Transverse colon (tissue), 4 donors: ENCODE measurements around the gene DENND2A. TPM values are rescaled to one million over a fixed set of nuclear protein-coding genes. Genes with fewer than 3 reads are reported as not detected.
A peak's percentile ranks its signal among the peaks of the same experiment; 100 is the strongest.

Source experiments
- DNase-seq: peaks from one replicate; pipeline ENCODE4 v3.0.0-alpha.2; 2019
- H3K27ac ChIP-seq, 4 donors: fragments of 200-600 bp; sonication (generic); 2 replicates each; pipeline ENCODE4 v1.5.1; 2016 to 2018; ENCODE audit warnings: inconsistent platforms in 4 of 4
- H3K27me3 ChIP-seq: fragments of 200-600 bp; sonication (generic); 2 replicates; pipeline ENCODE4 v1.5.1; 2017; ENCODE audit warnings: inconsistent platforms
- H3K36me3 ChIP-seq, 4 donors: fragments of 200-600 bp; sonication (generic); 2 replicates each; pipeline ENCODE4 v1.5.1; 2017 to 2019; ENCODE audit warnings: inconsistent platforms in 4 of 4
- H3K4me1 ChIP-seq, 4 donors: fragments of 200-600 bp; sonication (generic); 2 replicates each; pipeline ENCODE4 v1.5.1; 2017 to 2020; ENCODE audit warnings: inconsistent platforms in 4 of 4
- H3K4me3 ChIP-seq, 4 donors: fragments of 200-600 bp; sonication (generic); 1 replicate in 1 of 4; 2 replicates in 3 of 4; pipeline versions ENCODE4 v1.5.1 to v1.6.1; 2017 to 2019; ENCODE audit warnings: inconsistent platforms in 4 of 4
- H3K9me3 ChIP-seq, 2 donors: fragments of 200-600 bp; sonication (generic); 2 replicates each; pipeline ENCODE4 v1.5.1; 2017 to 2019; ENCODE audit warnings: inconsistent platforms in 2 of 2
- CTCF ChIP-seq, 5 experiments: fragments of 200-600 bp in 3 of 5; fragments of 450-650 bp in 2 of 5; sonication (generic) in 3 of 5; IDR thresholded peaks; 1 replicate in 2 of 5; 2 replicates in 3 of 5; pipeline ENCODE4 v1.5.1; 2016 to 2017; ENCODE audit warnings: antibody characterized with exemption in 5 of 5, inconsistent platforms in 3 of 5, mild to moderate bottlenecking in 2 of 5, moderate library complexity in 1 of 5
- EP300 ChIP-seq: sonication (generic); formaldehyde crosslinking; IDR thresholded peaks from one replicate; pipeline ENCODE4 v1.6.1; 2017; ENCODE audit warnings: antibody characterized with exemption, low read depth
- POLR2A ChIP-seq: fragments of 450-650 bp; IDR thresholded peaks from one replicate; pipeline ENCODE4 v1.6.1; 2016; ENCODE audit warnings: antibody characterized with exemption, mild to moderate bottlenecking, moderate library complexity
- POLR2AphosphoS5 ChIP-seq, 3 donors: sonication (generic); formaldehyde crosslinking; IDR thresholded peaks; one replicate each; pipeline ENCODE4 v1.6.1; 2016; ENCODE audit warnings: antibody characterized with exemption in 3 of 3
- WGBS, 2 donors: methylation state at CpG; one replicate each; pipeline ENCODE4 v1.1.5; 2018; ENCODE audit warnings: low coverage in 1 of 2; 5-methylcytosine and 5-hydroxymethylcytosine counted together
- in situ Hi-C, 4 donors: fragments of 200-750 bp; cut with MboI; loops; one replicate each; pipeline versions ENCODE4 v1.15.0 to v1.15.1; 2017; ENCODE audit warnings: low sequenced_read_pairs in 3 of 4, low pct_ligation_motif_present in 1 of 4, low pct_unique_long_range_greater_than_20kb in 1 of 4
- intact Hi-C: fragments of 100-400 bp; cut with DNase I; formaldehyde crosslinking; loops from one replicate; pipeline ENCODE4 v1.15.1; 2023; ENCODE audit warnings: low total_unique reads
- total RNA-seq, 4 donors: library from RNA; depleted of rRNA; stranded (reverse); fragments of >200 nt; gene quantifications; one replicate each; pipeline ENCODE4 v1.1.0, GENCODE V29; 2016

DENND2A gene
- total RNA-seq, 4 donors from 2014 or later, result 4.1 to 19.9 (median 7.1) TPM

- Histone ChIP-seq H3K27ac (peak overlapping the region in 3 of 4 donors; percentile 28 to 55 (median 53)), H3K36me3 (no peaks in the 10 kb centered on the region), H3K27me3 (no peaks in the 10 kb centered on the region), H3K9me3 (no peaks in the 10 kb centered on the region), H3K4me3 (no peak overlapping the region), H3K4me1 (peaks cover 0 to 26% (median 4%) of the 10 kb centered on the region in 4 donors)
- intact Hi-C loops, result no loop called here
- no peak for TF ChIP-seq EP300
- no peak for TF ChIP-seq POLR2AphosphoS5 (IDR thresholded peaks at IDR 0.05)
- no peak for TF ChIP-seq CTCF (IDR thresholded peaks at IDR 0.05)
- TF ChIP-seq POLR2A, result no peak
- WGBS, 2 donors, result 68% methylated on average over 5 of the region's 5 CpGs
- DNase-seq, result no peak
- in situ Hi-C loops, result no loop called here
Observed at GRCh38 chr7:140497241-140497769, 143.3 kb downstream of the DENND2A start.

- 86 to 89% methylated on average over 5 to 9 of the region's 9 CpGs for WGBS, 2 donors
- in situ Hi-C loops, result no loop called here
- intact Hi-C loops, result no loop called here
Observed at GRCh38 chr7:140495514-140496097, 145.0 kb downstream of the DENND2A start.

GRCh38 chr7:140494867-140495266 lies 145.7 kb downstream of the DENND2A start:
- 85 to 94% methylated on average over 9 of the region's 9 CpGs for WGBS, 2 donors
- H3K4me1 ChIP-seq, result peaks cover 0 to 22% (median 4%) of the 10 kb centered on the region in 4 donors
- no peak for TF ChIP-seq CTCF (IDR thresholded peaks at IDR 0.05)
- no peak for TF ChIP-seq POLR2A
- no peak overlapping the region for H3K27ac ChIP-seq
- no peaks in the 10 kb centered on the region for H3K36me3 ChIP-seq
- no peaks in the 10 kb centered on the region for H3K9me3 ChIP-seq
- in situ Hi-C loops (no loop called here), intact Hi-C loops (no loop called here)
- no peaks in the 10 kb centered on the region for H3K27me3 ChIP-seq
- DNase-seq, result no peak
- no peak overlapping the region for H3K4me3 ChIP-seq

More at GRCh38 chr7:140495514-140496097, 145.0 kb downstream of the DENND2A start:
- no peak overlapping the region for H3K4me3 ChIP-seq
- H3K27ac ChIP-seq, result no peak overlapping the region
- no peak for DNase-seq
- H3K4me1 ChIP-seq, result peaks cover 0 to 22% (median 4%) of the 10 kb centered on the region in 4 donors
- TF ChIP-seq POLR2AphosphoS5 (IDR thresholded peaks at IDR 0.05), result no peak
- no peak for TF ChIP-seq EP300
- TF ChIP-seq POLR2A, result no peak
- TF ChIP-seq CTCF (IDR thresholded peaks at IDR 0.05), result no peak
- H3K36me3 ChIP-seq, result no peaks in the 10 kb centered on the region
- no peaks in the 10 kb centered on the region for H3K9me3 ChIP-seq
- no peaks in the 10 kb centered on the region for H3K27me3 ChIP-seq

- 60% methylated on average over 2 of the region's 2 CpGs; no CpG with 5 or more reads in 1 of the 2 donors for WGBS, 2 donors
- Histone ChIP-seq H3K27ac (peak overlapping the region in 3 of 4 donors; percentile 19 to 58 (median 56)), H3K9me3 (no peaks in the 10 kb centered on the region), H3K27me3 (no peaks in the 10 kb centered on the region), H3K36me3 (no peaks in the 10 kb centered on the region), H3K4me3 (no peak overlapping the region), H3K4me1 (peaks cover 5 to 51% (median 13%) of the 10 kb centered on the region in 4 donors)
- TF ChIP-seq EP300 (no peak), POLR2AphosphoS5 (IDR thresholded peaks at IDR 0.05) (no peak), POLR2A (no peak), CTCF (IDR thresholded peaks at IDR 0.05) (no peak)
- DNase-seq, result no peak
- intact Hi-C loops, result no loop called here
- in situ Hi-C loops, result no loop called here
Observed at GRCh38 chr7:140489026-140489359, 151.6 kb downstream of the DENND2A start.
